ENCODE results near the gene HYKK. TPM values are rescaled to one million over a fixed set of nuclear protein-coding genes. Genes with fewer than 3 reads are reported as not detected.

HYKK gene
- total RNA-seq = 1 to 10 TPM; 2.4 to 2.7 TPM

DNA sequence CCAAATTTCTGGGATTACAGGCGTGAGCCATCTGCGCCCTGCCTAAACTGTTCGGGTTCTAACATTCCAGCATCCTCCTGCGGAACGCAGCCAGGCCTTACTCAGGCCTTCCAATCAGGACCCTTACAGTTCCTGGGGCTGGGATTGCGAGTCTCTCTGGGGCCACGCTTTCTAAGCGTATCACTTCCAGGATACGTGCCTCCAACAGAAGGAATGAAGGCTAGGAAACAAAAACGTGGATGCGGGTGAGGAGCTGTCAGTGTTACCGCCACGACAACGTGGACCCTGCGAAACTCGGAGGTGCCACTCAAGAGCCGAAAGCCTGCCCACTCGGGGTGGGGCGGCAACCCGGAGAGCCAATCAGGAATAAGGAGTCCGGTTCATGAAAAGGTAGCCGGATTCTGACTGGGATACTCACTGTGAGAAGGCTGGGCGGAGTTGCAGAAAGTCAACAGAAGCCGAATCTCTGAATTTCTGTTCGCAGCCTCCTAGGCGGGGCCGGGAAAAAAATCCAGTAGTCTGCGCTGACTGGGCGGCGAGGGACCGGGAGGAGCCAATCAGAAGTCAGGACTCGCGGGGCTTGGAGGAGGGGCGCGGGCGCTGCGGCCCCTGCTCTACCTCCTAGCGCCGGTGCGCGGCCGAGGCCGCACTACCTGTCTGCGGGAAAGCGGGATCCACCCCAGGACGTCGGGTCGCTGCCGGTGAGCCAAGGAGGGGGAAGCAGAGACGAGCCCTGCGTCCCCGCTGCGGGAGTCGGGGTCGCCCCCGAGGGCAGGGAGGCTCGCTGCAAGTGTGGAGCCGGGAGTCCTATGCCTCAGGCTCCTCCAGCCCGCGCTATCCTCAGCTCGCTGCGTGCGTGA, at the start of gene HYKK:
TSS of gene HYKK (plus strand) at position 607 of the 860 bp plus-strand sequence. CDS start 5,512 bp downstream, outside the sequence.
- peak; percentile 77 for DNase-seq
- Mint-ChIP-seq H3K27ac (no peak within 1 kb of the TSS), H3K9me3 (no peaks in the 10 kb centered on the region), H3K4me3 (peak within 1 kb of the TSS; percentile 85), H3K36me3 (ENCODE audit: low read depth) (peaks cover 2% of the 10 kb centered on the region), H3K4me1 (peaks cover 24% of the 10 kb centered on the region), H3K27me3 (peaks cover 19% of the 10 kb centered on the region)
- ChIA-PET POLR2A (interaction anchor here (1.0 to 1.2 kb wide), 5 partner anchors 11 to 69 kb away, joined by 3 to 8 read pairs (median 4); partner anchors contain the start of genes IREB2 and PSMA4), CTCF (no interaction called here)

- no peak overlapping the region for H3K4me3 Mint-ChIP-seq
- peaks cover 28% of the 10 kb centered on the region for H3K36me3 Mint-ChIP-seq (ENCODE audit: low read depth)
- no peaks in the 10 kb centered on the region for H3K27me3 Mint-ChIP-seq
- H3K9me3 Mint-ChIP-seq = no peaks in the 10 kb centered on the region
- ChIA-PET POLR2A (interaction anchor here (1.1 to 4.0 kb wide), 4 partner anchors 10 to 80 kb away, joined by 3 to 18 read pairs (median 6); partner anchors contain the start of genes IREB2 and PSMA4), CTCF (interaction anchor here (1.0 kb wide), 1 partner anchor 23 kb away, joined by 4 read pairs; the partner anchor contains the start of gene IREB2)
- no peak for DNase-seq
- H3K4me1 Mint-ChIP-seq = peaks cover 32% of the 10 kb centered on the region
- H3K27ac Mint-ChIP-seq = no peak overlapping the region
These were observed 46.6 kb upstream of the HYKK start for GRCh38 chr15:78460737-78461136.

GRCh38 chr15:78461171-78461888, 46.0 kb upstream of the HYKK start:
- Mint-ChIP-seq H3K4me1 (peaks cover 27% of the 10 kb centered on the region), H3K27ac (peak overlapping the region; percentile 53), H3K4me3 (no peak overlapping the region), H3K36me3 (ENCODE audit: low read depth) (peaks cover 29% of the 10 kb centered on the region), H3K9me3 (no peaks in the 10 kb centered on the region), H3K27me3 (no peaks in the 10 kb centered on the region)
- ChIA-PET POLR2A (interaction anchor here (1.4 to 4.0 kb wide), 3 partner anchors 11 to 79 kb away, joined by 4 to 18 read pairs (median 7); partner anchors contain the start of genes IREB2 and PSMA4), CTCF (interaction anchor here (1.0 kb wide), 1 partner anchor 24 kb away, joined by 4 read pairs; the partner anchor contains the start of gene IREB2)
- DNase-seq = peak; percentile 28

GRCh38 chr15:78469031-78469430, 38.3 kb upstream of the HYKK start:
- no peak overlapping the region for H3K4me3 Mint-ChIP-seq
- CTCF ChIA-PET = interaction anchor here (0.6 kb wide), 1 partner anchor 22 kb away, joined by 3 read pairs; no protein-coding TSS in a partner anchor
- no peaks in the 10 kb centered on the region for H3K27me3 Mint-ChIP-seq
- H3K4me1 Mint-ChIP-seq = peaks cover 2% of the 10 kb centered on the region
- POLR2A ChIA-PET = interaction anchor here (1.4 kb wide), 1 partner anchor 31 kb away, joined by 3 read pairs; the partner anchor contains the start of gene IREB2
- H3K27ac Mint-ChIP-seq = no peak overlapping the region
- no peaks in the 10 kb centered on the region for H3K9me3 Mint-ChIP-seq
- H3K36me3 Mint-ChIP-seq (ENCODE audit: low read depth) = peaks cover 43% of the 10 kb centered on the region
- DNase-seq = no peak

GRCh38 chr15:78477295-78477694, 30.1 kb upstream of the HYKK start:
- no peak for DNase-seq
- H3K9me3 Mint-ChIP-seq = no peaks in the 10 kb centered on the region
- CTCF ChIA-PET = no interaction called here
- no peaks in the 10 kb centered on the region for H3K27me3 Mint-ChIP-seq
- no peak overlapping the region for H3K4me3 Mint-ChIP-seq
- H3K4me1 Mint-ChIP-seq = no peaks in the 10 kb centered on the region
- H3K27ac Mint-ChIP-seq = no peak overlapping the region
- POLR2A ChIA-PET = interaction anchor here (1.4 kb wide), 1 partner anchor 14 kb away, joined by 3 read pairs; no protein-coding TSS in a partner anchor
- H3K36me3 Mint-ChIP-seq (ENCODE audit: low read depth) = peaks cover 46% of the 10 kb centered on the region

- Mint-ChIP-seq H3K27ac (no peak overlapping the region), H3K36me3 (ENCODE audit: low read depth) (peaks cover 46% of the 10 kb centered on the region), H3K4me1 (no peaks in the 10 kb centered on the region), H3K27me3 (no peaks in the 10 kb centered on the region), H3K4me3 (no peak overlapping the region), H3K9me3 (no peaks in the 10 kb centered on the region)
- DNase-seq = no peak
- CTCF ChIA-PET = no interaction called here
- POLR2A ChIA-PET = no interaction called here
These were observed 27.7 kb upstream of the HYKK start for GRCh38 chr15:78479650-78480049.

DNA sequence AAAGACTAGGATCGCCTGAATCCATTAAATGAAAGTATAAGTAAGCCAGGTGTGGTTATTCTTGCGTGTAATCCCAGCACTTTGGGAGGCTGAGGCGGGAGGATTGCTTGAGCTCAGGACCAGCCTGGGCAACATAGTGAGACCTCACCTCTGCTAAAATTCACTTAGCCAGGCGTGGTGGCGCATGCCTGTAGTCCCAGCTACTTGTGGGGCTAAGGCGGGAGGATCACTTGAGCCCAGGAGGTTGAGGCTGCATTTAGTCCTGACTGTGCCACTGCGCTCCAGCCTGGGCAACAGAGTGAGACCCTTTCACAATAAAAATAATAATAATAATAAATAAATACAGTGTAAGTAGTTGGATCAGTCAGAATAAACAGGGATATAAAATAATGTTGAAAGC, 25.5 kb upstream of the HYKK start:
- H3K4me1 Mint-ChIP-seq = peaks cover under 1% of the 10 kb centered on the region
- POLR2A ChIA-PET = no interaction called here
- H3K9me3 Mint-ChIP-seq = no peaks in the 10 kb centered on the region
- no peak overlapping the region for H3K27ac Mint-ChIP-seq
- H3K27me3 Mint-ChIP-seq = no peaks in the 10 kb centered on the region
- DNase-seq = no peak
- CTCF ChIA-PET = interaction anchor here (0.6 to 1.5 kb wide), 5 partner anchors 9 to 118 kb away, joined by 3 to 5 read pairs (median 4); partner anchors contain the start of gene PSMA4
- H3K36me3 Mint-ChIP-seq (ENCODE audit: low read depth) = peaks cover 47% of the 10 kb centered on the region
- H3K4me3 Mint-ChIP-seq = no peak overlapping the region

GRCh38 chr15:78492872-78493271, 14.5 kb upstream of the HYKK start:
- no peak overlapping the region for H3K4me3 Mint-ChIP-seq
- peaks cover 67% of the 10 kb centered on the region for H3K36me3 Mint-ChIP-seq (ENCODE audit: low read depth)
- no peaks in the 10 kb centered on the region for H3K9me3 Mint-ChIP-seq
- no peak for DNase-seq
- H3K27me3 Mint-ChIP-seq = no peaks in the 10 kb centered on the region
- ChIA-PET CTCF (no interaction called here), POLR2A (no interaction called here)
- H3K4me1 Mint-ChIP-seq = peaks cover 3% of the 10 kb centered on the region
- no peak overlapping the region for H3K27ac Mint-ChIP-seq

DNA sequence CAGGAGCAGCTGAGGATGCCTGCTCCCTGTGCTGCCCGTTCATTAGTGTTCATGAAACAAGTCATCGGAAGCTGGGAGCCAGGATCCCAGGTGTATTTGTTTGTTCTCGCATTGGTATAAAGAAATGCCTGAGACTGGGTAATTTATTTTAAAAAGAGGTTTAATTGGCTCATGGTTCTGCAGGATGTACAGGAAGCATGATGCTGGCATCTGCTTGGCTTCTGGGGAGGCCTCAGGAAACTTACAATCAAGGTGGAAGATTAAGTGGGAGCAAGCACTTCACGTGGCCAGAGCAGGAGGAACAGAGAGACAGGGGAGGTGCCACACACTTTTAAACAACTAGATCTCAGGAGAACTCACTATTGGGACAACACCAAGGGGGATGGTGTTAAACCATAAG, 5.5 kb upstream of the HYKK start:
- no peak overlapping the region for H3K27ac Mint-ChIP-seq
- POLR2A ChIA-PET = interaction anchor here (1.1 kb wide), 1 partner anchor 38 kb away, joined by 3 read pairs; the partner anchor contains the start of gene PSMA4
- peaks cover 3% of the 10 kb centered on the region for H3K4me1 Mint-ChIP-seq
- peaks cover 8% of the 10 kb centered on the region for H3K27me3 Mint-ChIP-seq
- H3K9me3 Mint-ChIP-seq = no peaks in the 10 kb centered on the region
- CTCF ChIA-PET = no interaction called here
- DNase-seq = no peak
- no peak overlapping the region for H3K4me3 Mint-ChIP-seq
- peaks cover 43% of the 10 kb centered on the region for H3K36me3 Mint-ChIP-seq (ENCODE audit: low read depth)

DNA sequence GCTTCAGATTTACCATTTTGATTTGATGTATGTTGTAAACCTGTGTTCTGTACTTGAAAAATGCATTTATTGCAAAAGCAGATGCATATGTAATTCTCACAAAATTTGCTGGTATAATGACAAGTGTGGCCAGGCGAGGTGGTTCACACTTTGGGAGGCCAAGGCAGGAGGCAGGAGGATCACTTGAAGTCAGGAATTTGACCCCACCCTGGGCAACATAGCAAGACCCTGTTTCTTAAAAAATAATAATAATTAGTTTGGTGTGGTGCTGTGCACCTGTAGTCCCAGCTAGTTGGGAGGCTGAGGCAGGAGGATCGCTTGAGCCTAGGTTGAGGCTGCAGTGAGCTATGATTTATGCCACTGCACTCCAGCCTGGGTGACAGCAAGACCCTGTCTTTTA, 4.7 kb upstream of the HYKK start:
- Mint-ChIP-seq H3K4me1 (peaks cover 7% of the 10 kb centered on the region), H3K27ac (no peak overlapping the region), H3K27me3 (peaks cover 8% of the 10 kb centered on the region), H3K4me3 (no peak overlapping the region), H3K9me3 (no peaks in the 10 kb centered on the region), H3K36me3 (ENCODE audit: low read depth) (peaks cover 38% of the 10 kb centered on the region)
- ChIA-PET POLR2A (no interaction called here), CTCF (no interaction called here)
- DNase-seq = no peak

GRCh38 chr15:78507831-78508160, 419 bp downstream of the HYKK start:
- H3K9me3 Mint-ChIP-seq = no peaks in the 10 kb centered on the region
- peak overlapping the region; percentile 85 for H3K4me3 Mint-ChIP-seq
- no peak for DNase-seq
- ChIA-PET CTCF (no interaction called here), POLR2A (interaction anchor here (0.9 to 1.2 kb wide), 6 partner anchors 12 to 70 kb away, joined by 3 to 8 read pairs (median 4); partner anchors contain the start of genes IREB2 and PSMA4)
- peaks cover 19% of the 10 kb centered on the region for H3K27me3 Mint-ChIP-seq
- no peaks in the 10 kb centered on the region for H3K36me3 Mint-ChIP-seq (ENCODE audit: low read depth)
- H3K4me1 Mint-ChIP-seq = peaks cover 24% of the 10 kb centered on the region
- H3K27ac Mint-ChIP-seq = no peak overlapping the region

DNA sequence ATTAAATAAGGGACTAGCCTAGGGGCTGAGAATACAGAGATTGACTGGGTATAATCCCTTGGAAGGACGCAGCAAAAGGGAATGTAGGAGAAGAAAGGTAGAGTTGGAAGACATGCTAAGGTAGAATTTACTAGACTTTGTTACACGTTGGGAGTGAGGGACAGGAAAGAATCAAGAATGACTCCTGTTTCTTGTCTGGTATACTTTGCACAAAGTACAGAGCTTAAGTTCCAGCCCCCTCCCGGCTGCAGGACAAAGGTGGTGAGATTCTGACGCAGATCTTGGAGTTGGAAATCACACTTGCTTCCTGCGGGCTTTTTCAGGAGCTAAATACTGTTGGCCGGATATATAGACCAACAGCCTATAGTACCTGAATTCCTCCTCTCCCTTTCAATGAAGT, 895 bp downstream of the HYKK start:
- H3K36me3 Mint-ChIP-seq (ENCODE audit: low read depth) = no peaks in the 10 kb centered on the region
- H3K9me3 Mint-ChIP-seq = no peaks in the 10 kb centered on the region
- CTCF ChIA-PET = interaction anchor here (1.2 kb wide), 1 partner anchor 31 kb away, joined by 3 read pairs; the partner anchor contains the start of gene PSMA4
- peaks cover 19% of the 10 kb centered on the region for H3K27me3 Mint-ChIP-seq
- H3K4me3 Mint-ChIP-seq = peak overlapping the region; percentile 85
- DNase-seq = no peak
- no peak overlapping the region for H3K27ac Mint-ChIP-seq
- POLR2A ChIA-PET = interaction anchor here (0.9 to 3.8 kb wide), 6 partner anchors 32 to 71 kb away, joined by 3 to 16 read pairs (median 5); partner anchors contain the start of gene PSMA4
- H3K4me1 Mint-ChIP-seq = peaks cover 24% of the 10 kb centered on the region

All from activated CD4-positive, alpha-beta memory T cell treated with anti-CD3 and anti-CD28 coated beads, Interleukin-2, amount 10 ng/mL, durations not matched to agents 7 days and 5 days (primary cell).